ENCODE results near the gene TSFM. TPM values are rescaled to one million over a fixed set of nuclear protein-coding genes. Genes with fewer than 3 reads are reported as not detected.

Gene TSFM
- total RNA-seq, 4 donors from 2014 or later = 1.4 to 23.2 (median 18.9) TPM

DNA sequence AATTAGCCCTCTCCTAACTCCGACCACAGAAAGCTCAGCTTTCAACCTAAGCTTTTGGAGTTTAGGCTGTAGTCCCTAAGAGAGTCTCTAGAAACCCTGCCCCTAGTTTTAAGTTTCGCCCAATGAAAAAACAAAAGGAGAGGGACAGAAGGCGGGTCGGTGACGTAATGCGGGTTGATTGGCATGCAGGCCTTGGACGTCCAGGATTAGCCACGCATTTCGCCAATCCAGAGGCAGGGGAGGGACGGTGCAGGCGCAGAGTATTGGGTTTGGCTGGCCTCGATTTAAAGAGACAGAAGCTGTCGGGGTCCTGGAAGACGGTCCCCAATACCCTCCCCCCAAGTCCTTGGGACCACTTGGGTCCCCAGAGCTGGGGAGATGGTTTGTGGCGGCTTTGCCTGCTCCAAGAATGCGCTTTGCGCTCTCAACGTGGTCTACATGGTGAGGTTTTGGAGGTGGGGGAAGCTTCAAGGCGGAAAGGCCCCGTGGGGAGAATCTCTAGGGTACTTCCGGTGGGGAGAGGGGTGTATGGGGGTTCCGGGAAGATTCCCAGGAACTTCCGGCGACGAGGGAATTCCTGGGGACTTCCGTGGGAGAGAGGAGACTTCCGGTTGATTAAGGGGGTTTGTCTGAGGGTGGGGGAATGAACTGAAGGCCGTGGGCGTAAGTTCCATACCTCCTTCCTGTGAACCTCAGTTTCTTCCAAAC lies 37.7 kb upstream of the TSFM start, which contains the start of gene TSPAN31:
Gene TSPAN31 (plus strand): TSS at position 263 of the 708 bp plus-strand sequence. CDS start 116 bp downstream, at position 379.
- peaks cover 0 to 24% (median 6%) of the 10 kb centered on the region in 4 donors for H3K36me3 ChIP-seq
- peaks cover 8% of the 10 kb centered on the region for H3K27me3 ChIP-seq
- peak; percentile 98 for DNase-seq
- in situ Hi-C loops (cut with MboI; ENCODE audit: low pct_ligation_motif_present in 1 of 4, low pct_unique_long_range_greater_than_20kb in 1 of 4, low sequenced_read_pairs in 3 of 4) (no loop called here), intact Hi-C loops (cut with DNase I; ENCODE audit: low total_unique reads) (no loop called here)
- no peaks in the 10 kb centered on the region for H3K9me3 ChIP-seq
- H3K4me1 ChIP-seq = peaks cover 4 to 22% (median 9%) of the 10 kb centered on the region in 4 donors
- H3K4me3 ChIP-seq = peak within 1 kb of the TSS; percentile 79 to 98 (median 89)
- 1% methylated on average over 29 of the region's 29 CpGs; no CpG with 5 or more reads in 1 of the 2 donors for WGBS, 2 donors (ENCODE audit: low coverage in 1 of 2)
- peak; percentile 65 for TF ChIP-seq POLR2A (IDR thresholded peaks at IDR 0.05)
- TF ChIP-seq, protein P1, sequence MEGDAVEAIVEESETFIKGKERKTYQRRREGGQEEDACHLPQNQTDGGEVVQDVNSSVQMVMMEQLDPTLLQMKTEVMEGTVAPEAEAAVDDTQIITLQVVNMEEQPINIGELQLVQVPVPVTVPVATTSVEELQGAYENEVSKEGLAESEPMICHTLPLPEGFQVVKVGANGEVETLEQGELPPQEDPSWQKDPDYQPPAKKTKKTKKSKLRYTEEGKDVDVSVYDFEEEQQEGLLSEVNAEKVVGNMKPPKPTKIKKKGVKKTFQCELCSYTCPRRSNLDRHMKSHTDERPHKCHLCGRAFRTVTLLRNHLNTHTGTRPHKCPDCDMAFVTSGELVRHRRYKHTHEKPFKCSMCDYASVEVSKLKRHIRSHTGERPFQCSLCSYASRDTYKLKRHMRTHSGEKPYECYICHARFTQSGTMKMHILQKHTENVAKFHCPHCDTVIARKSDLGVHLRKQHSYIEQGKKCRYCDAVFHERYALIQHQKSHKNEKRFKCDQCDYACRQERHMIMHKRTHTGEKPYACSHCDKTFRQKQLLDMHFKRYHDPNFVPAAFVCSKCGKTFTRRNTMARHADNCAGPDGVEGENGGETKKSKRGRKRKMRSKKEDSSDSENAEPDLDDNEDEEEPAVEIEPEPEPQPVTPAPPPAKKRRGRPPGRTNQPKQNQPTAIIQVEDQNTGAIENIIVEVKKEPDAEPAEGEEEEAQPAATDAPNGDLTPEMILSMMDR (IDR thresholded peaks at IDR 0.05) = peak in 1 of 5 experiments; percentile 21
- no peak for TF ChIP-seq EP300 (IDR thresholded peaks at IDR 0.05; ENCODE audit: low read depth)
- TF ChIP-seq POLR2AphosphoS5 (IDR thresholded peaks at IDR 0.05) = peak; percentile 33 to 68 (median 58)
- H3K27ac ChIP-seq = peak within 1 kb of the TSS; percentile 93 to 96 (median 95)

DNA sequence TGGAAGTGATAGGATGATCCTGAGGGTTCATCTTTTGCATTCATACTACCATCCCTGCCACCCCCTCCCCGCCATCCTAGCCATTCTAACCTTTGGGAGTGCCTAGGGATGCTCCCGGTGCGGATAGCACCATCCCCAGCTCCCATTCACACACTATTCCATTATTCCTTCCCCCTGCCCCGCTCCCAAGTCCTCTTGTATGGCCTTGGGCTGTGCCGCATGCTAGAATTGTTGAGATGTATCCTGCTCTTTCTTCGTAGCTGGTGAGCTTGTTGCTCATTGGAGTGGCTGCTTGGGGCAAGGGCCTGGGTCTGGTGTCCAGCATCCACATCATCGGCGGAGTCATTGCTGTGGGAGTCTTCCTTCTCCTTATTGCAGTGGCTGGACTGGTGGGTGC lies 37.1 kb upstream of the TSFM start:
- TF ChIP-seq, protein P1 (IDR thresholded peaks at IDR 0.05) = no peak
- TF ChIP-seq POLR2AphosphoS5 (IDR thresholded peaks at IDR 0.05) = no peak
- no peak for TF ChIP-seq EP300 (IDR thresholded peaks at IDR 0.05; ENCODE audit: low read depth)
- TF ChIP-seq POLR2A (IDR thresholded peaks at IDR 0.05) = no peak
- H3K4me1 ChIP-seq = peaks cover 4 to 22% (median 9%) of the 10 kb centered on the region in 4 donors

DNA sequence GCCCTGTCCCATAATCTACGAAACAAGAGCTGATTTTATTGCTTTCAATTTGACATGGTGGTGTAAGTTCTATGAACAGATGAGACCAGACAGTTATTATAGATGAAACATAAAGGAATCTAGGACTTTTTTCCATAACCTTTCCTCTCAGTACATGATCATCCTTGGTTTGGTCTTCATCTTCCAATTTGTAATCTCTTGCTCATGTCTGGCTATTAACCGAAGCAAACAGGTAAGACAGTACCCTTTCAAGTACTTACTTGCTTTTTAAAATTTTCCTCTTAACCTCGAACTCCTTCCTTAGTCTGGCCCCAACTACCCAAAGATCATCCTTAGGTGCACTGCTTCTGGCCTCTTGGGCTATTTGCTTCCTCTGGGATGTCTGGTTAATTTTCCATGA lies 36.6 kb upstream of the TSFM start:
- in situ Hi-C loops (cut with MboI; ENCODE audit: low pct_ligation_motif_present in 1 of 4, low pct_unique_long_range_greater_than_20kb in 1 of 4, low sequenced_read_pairs in 3 of 4) = no loop called here
- WGBS, 2 donors (ENCODE audit: low coverage in 1 of 2) = 73 to 75% methylated on average over 3 of the region's 3 CpGs
- peaks cover 0 to 24% (median 6%) of the 10 kb centered on the region in 4 donors for H3K36me3 ChIP-seq
- H3K27me3 ChIP-seq = no peaks in the 10 kb centered on the region
- intact Hi-C loops (cut with DNase I; ENCODE audit: low total_unique reads) = no loop called here
- H3K9me3 ChIP-seq = no peaks in the 10 kb centered on the region
- TF ChIP-seq, protein P1 (IDR thresholded peaks at IDR 0.05) = no peak
- TF ChIP-seq POLR2AphosphoS5 (IDR thresholded peaks at IDR 0.05) (no peak), EP300 (IDR thresholded peaks at IDR 0.05; ENCODE audit: low read depth) (no peak), POLR2A (IDR thresholded peaks at IDR 0.05) (no peak)
- H3K27ac ChIP-seq = peak overlapping the region in 3 of 4 donors; percentile 95 to 96 (median 95)
- peaks cover 5 to 26% (median 10%) of the 10 kb centered on the region in 4 donors for H3K4me1 ChIP-seq
- no peak for DNase-seq
- peak overlapping the region in 1 of 4 donors; percentile 85 for H3K4me3 ChIP-seq

More for the DNA sequence above, 37.1 kb upstream of the TSFM start:
- in situ Hi-C loops (cut with MboI; ENCODE audit: low pct_ligation_motif_present in 1 of 4, low pct_unique_long_range_greater_than_20kb in 1 of 4, low sequenced_read_pairs in 3 of 4) (no loop called here), intact Hi-C loops (cut with DNase I; ENCODE audit: low total_unique reads) (no loop called here)
- Histone ChIP-seq H3K9me3 (no peaks in the 10 kb centered on the region), H3K27me3 (peaks cover 2% of the 10 kb centered on the region), H3K4me3 (peak overlapping the region; percentile 79 to 98 (median 89)), H3K36me3 (peaks cover 0 to 24% (median 6%) of the 10 kb centered on the region in 4 donors), H3K27ac (peak overlapping the region; percentile 93 to 96 (median 95))
- 58 to 70% methylated on average over 2 to 8 of the region's 8 CpGs for WGBS, 2 donors (ENCODE audit: low coverage in 1 of 2)
- no peak for DNase-seq

DNA sequence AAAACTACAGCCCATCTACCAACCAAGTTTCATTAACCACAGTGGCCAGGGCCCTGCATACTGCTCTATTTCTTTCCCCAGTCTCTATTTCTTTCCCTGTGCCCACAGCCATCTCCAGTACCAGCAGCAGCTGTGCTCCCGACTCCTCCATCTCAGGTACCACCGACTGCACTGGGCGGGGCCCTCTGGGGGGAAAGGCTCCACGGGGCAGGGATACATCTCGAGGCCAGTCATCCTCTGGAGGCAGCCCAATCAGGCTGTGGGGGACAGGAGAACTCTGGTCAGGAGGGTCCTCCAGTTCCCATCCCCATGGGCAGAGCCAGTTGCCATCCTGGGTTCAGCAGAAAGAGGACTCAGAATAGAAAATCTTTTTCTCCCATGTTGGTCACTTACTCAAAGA lies 33.5 kb upstream of the TSFM start:
- DNase-seq = no peak
- no peaks in the 10 kb centered on the region for H3K9me3 ChIP-seq
- in situ Hi-C loops (cut with MboI; ENCODE audit: low pct_ligation_motif_present in 1 of 4, low pct_unique_long_range_greater_than_20kb in 1 of 4, low sequenced_read_pairs in 3 of 4) (no loop called here), intact Hi-C loops (cut with DNase I; ENCODE audit: low total_unique reads) (no loop called here)
- TF ChIP-seq POLR2A (IDR thresholded peaks at IDR 0.05) (no peak), EP300 (IDR thresholded peaks at IDR 0.05; ENCODE audit: low read depth) (no peak), POLR2AphosphoS5 (IDR thresholded peaks at IDR 0.05) (no peak)
- TF ChIP-seq, protein P1 (IDR thresholded peaks at IDR 0.05) = no peak
- 90% methylated on average over 5 of the region's 5 CpGs; no CpG with 5 or more reads in 1 of the 2 donors for WGBS, 2 donors (ENCODE audit: low coverage in 1 of 2)
- H3K27me3 ChIP-seq = no peaks in the 10 kb centered on the region
- H3K27ac ChIP-seq = no peak overlapping the region
- no peak overlapping the region for H3K4me3 ChIP-seq
- H3K36me3 ChIP-seq = peaks cover 0 to 24% (median 6%) of the 10 kb centered on the region in 4 donors
- H3K4me1 ChIP-seq = peaks cover 16 to 40% (median 28%) of the 10 kb centered on the region in 4 donors
